HepG2 (cell line): Measurements from ENCODE around the gene DDR2. TPM values are rescaled to one million over a fixed set of nuclear protein-coding genes. Genes with fewer than 3 reads are reported as not detected.

Experiments used
- ATAC-seq: fragments of 200-7000 bp; cut with Tn5 transposase; 3 replicates; pipeline ENCODE4 v1.9.1; 2020; ENCODE audit warnings: mild to moderate bottlenecking, moderate library complexity
- BruUV-seq: library from RNA; stranded (reverse); fragments of 400-500 nt; replicated peaks from 2 replicates; lab custom pipeline; 2021; lab: Mats Ljungman, UMichigan
- CTCF ChIA-PET: fragments of 300-600 bp; formaldehyde crosslinking; extraction: SDS; loops from one replicate; lab custom pipeline; 2021; ENCODE audit warnings: low total read pairs, inconsistent platforms, low intra/inter-chr PET ratio; lab: Yijun Ruan, JAX
- POLR2A ChIA-PET: fragments of 350-600 bp; sonication (Branson Sonifier 250); formaldehyde crosslinking; loops from one replicate; lab custom pipeline; 2020; ENCODE audit warnings: antibody characterized with exemption, inconsistent platforms; lab: Yijun Ruan, JAX
- DNase-seq: peaks from one replicate; pipeline ENCODE4 v3.0.0-alpha.2; 2015; ENCODE audit warnings: low spot score
- FAIRE-seq: peaks from 3 replicates; lab custom pipeline; 2011; peaks lifted over from hg19 to GRCh38; lab: Jason Lieb, UNC
- H2AFZ ChIP-seq: one replicate; pipeline ENCODE4 v1.6.1; 2011; ENCODE audit warnings: low read length, inconsistent platforms
- H3K27ac ChIP-seq: fragments of 300-600 bp; 3 replicates; pipeline ENCODE4 v1.8.0; 2011; ENCODE audit warnings: mixed run types, mild to moderate bottlenecking, mixed read lengths, low read length, inconsistent platforms; ENCODE audit not compliant: insufficient read depth; ENCODE audit errors: extremely low read length
- H3K27me3 ChIP-seq, 2 experiments: fragments of 200-600 bp in 1 of 2; 2 replicates in 1 of 2; 3 replicates in 1 of 2; pipeline versions ENCODE4 v1.6.0 to v1.8.0; 2011; ENCODE audit warnings: low read length in 2 of 2, mild to moderate bottlenecking in 2 of 2, moderate library complexity in 2 of 2, inconsistent platforms in 1 of 2; ENCODE audit not compliant: insufficient read depth in 2 of 2, control insufficient read depth in 1 of 2
- H3K36me3 ChIP-seq, 2 experiments: fragments of 200-600 bp in 1 of 2; replicated peaks in 1 of 2; 2 replicates in 1 of 2; 3 replicates in 1 of 2; pipeline versions ENCODE4 v1.5.1 to v1.8.0; 2011; ENCODE audit warnings: low read length in 2 of 2, inconsistent platforms in 1 of 2; ENCODE audit not compliant: insufficient read depth in 2 of 2, control insufficient read depth in 1 of 2
- H3K4me1 ChIP-seq: 2 replicates; pipeline ENCODE4 v1.5.1; 2012; ENCODE audit warnings: low read length, inconsistent platforms; ENCODE audit not compliant: insufficient read depth
- H3K4me2 ChIP-seq: 2 replicates; pipeline ENCODE4 v1.6.0; 2011; ENCODE audit warnings: low read depth, low read length, inconsistent platforms
- H3K4me3 ChIP-seq, 3 experiments: fragments of 200-600 bp in 1 of 3; sonication (generic), shearing (Covaris generic) in 1 of 3; replicated peaks in 1 of 3; 2 replicates each; pipeline ENCODE4 v1.5.1; 2011 to 2016; ENCODE audit warnings: low read length in 3 of 3, inconsistent platforms in 2 of 3, low read depth in 2 of 3, mild to moderate bottlenecking in 2 of 3, control low read depth in 1 of 3, mixed read lengths in 1 of 3; ENCODE audit not compliant: insufficient read depth in 1 of 3
- H3K79me2 ChIP-seq: one replicate; pipeline ENCODE4 v1.6.1; 2011; ENCODE audit warnings: low read length, inconsistent platforms; ENCODE audit not compliant: insufficient read depth
- H3K9ac ChIP-seq: 2 replicates; pipeline ENCODE4 v1.6.0; 2011; ENCODE audit warnings: mild to moderate bottlenecking, low read depth, low read length, inconsistent platforms; ENCODE audit not compliant: insufficient read depth
- H3K9me3 ChIP-seq: 2 replicates; pipeline ENCODE4 v1.5.1; 2012; ENCODE audit warnings: mild to moderate bottlenecking, low read length
- H4K20me1 ChIP-seq: 2 replicates; pipeline ENCODE4 v1.6.0; 2011; ENCODE audit warnings: inconsistent platforms, mild to moderate bottlenecking, low read length, moderate library complexity; ENCODE audit not compliant: insufficient read depth
- HNF4A ChIP-seq: sonication (generic); formaldehyde crosslinking; IDR thresholded peaks from 2 replicates; pipeline ENCODE4 v1.4.0; 2020; ENCODE audit warnings: missing genetic modification reagents
- HNF4G ChIP-seq, 2 experiments: sonication (generic) in 1 of 2; formaldehyde crosslinking in 1 of 2; IDR thresholded peaks; 2 replicates each; pipeline versions ENCODE4 v1.4.0 to v1.6.1; 2011 to 2020; ENCODE audit warnings: borderline replicate concordance in 2 of 2, low read depth in 2 of 2, mild to moderate bottlenecking in 2 of 2, low read length in 1 of 2, missing genetic modification reagents in 1 of 2, moderate library complexity in 1 of 2
- KDM3A ChIP-seq: IDR thresholded peaks from 2 replicates; pipeline ENCODE4 v1.6.1; 2018; ENCODE audit warnings: low read depth, missing compliant biosample characterization
- KDM5B ChIP-seq: sonication (generic); formaldehyde crosslinking; IDR thresholded peaks from 2 replicates; pipeline ENCODE4 v1.4.0; 2020; ENCODE audit warnings: missing genetic modification reagents, mild to moderate bottlenecking, borderline replicate concordance
- MYPOP ChIP-seq: sonication (generic); formaldehyde crosslinking; IDR thresholded peaks from 2 replicates; pipeline ENCODE4 v1.8.1; 2023; ENCODE audit warnings: mild to moderate bottlenecking, moderate library complexity, missing genetic modification reagents
- NFKB2 ChIP-seq: sonication (generic); formaldehyde crosslinking; IDR thresholded peaks from 2 replicates; pipeline ENCODE4 v1.4.0; 2020; ENCODE audit warnings: missing genetic modification reagents, borderline replicate concordance
- NR0B2 ChIP-seq: sonication (generic); formaldehyde crosslinking; IDR thresholded peaks from 2 replicates; pipeline ENCODE4 v1.4.0; 2020; ENCODE audit warnings: mild to moderate bottlenecking, missing genetic modification reagents
- ZBTB34 ChIP-seq: sonication (generic); formaldehyde crosslinking; IDR thresholded peaks from 2 replicates; pipeline ENCODE4 v1.8.0; 2022; ENCODE audit warnings: mild to moderate bottlenecking, missing genetic modification reagents
- ZBTB8A ChIP-seq: sonication (generic); formaldehyde crosslinking; IDR thresholded peaks from 2 replicates; pipeline ENCODE4 v1.4.0; 2020; ENCODE audit warnings: mild to moderate bottlenecking, low read depth, missing genetic modification reagents, borderline replicate concordance
- ZNF280B ChIP-seq: sonication (generic); formaldehyde crosslinking; IDR thresholded peaks from 2 replicates; pipeline ENCODE4 v1.5.0; 2020; ENCODE audit warnings: missing genetic modification reagents, mild to moderate bottlenecking, borderline replicate concordance
- ZNF383 ChIP-seq: sonication (generic); formaldehyde crosslinking; IDR thresholded peaks from 2 replicates; pipeline ENCODE4 v1.4.0; 2020; ENCODE audit warnings: missing genetic modification reagents, mild to moderate bottlenecking, borderline replicate concordance
- ZNF616 ChIP-seq: sonication (generic); formaldehyde crosslinking; IDR thresholded peaks from 2 replicates; pipeline ENCODE4 v1.5.0; 2020; ENCODE audit warnings: low read depth, mild to moderate bottlenecking, missing genetic modification reagents
- WGBS: methylation state at CpG from one replicate; pipeline ENCODE4 v1.1.6; 2017; ENCODE audit warnings: low lambda C conversion rate; 5-methylcytosine and 5-hydroxymethylcytosine counted together
- in situ Hi-C: cut with HindIII; loops from 2 replicates; pipeline ENCODE4 v1.10.0; 2017; ENCODE audit warnings: low pct_unique_long_range_greater_than_20kb; ENCODE audit not compliant: extremely low pct_ligation_motif_present
- intact Hi-C: fragments of 100-400 bp; cut with micrococcal nuclease; formaldehyde crosslinking; loops from one replicate; pipeline ENCODE4 v1.10.0; 2022; ENCODE audit not compliant: unreplicated experiment
- polyA plus RNA-seq, 8 experiments: library from polyadenylated mRNA; depleted of rRNA in 3 of 8; stranded (reverse) in 7 of 8; unstranded in 1 of 8; fragments of >200 nt; fragmentation: Illumina TruSeq in 4 of 8; extraction: Trizol in 4 of 8; gene quantifications; 2 replicates each; pipeline versions ENCODE4 v1.2.1 to v1.2.3, GENCODE V29; 2011 to 2016; ENCODE audit warnings: low read depth in 4 of 8, missing spikeins in 1 of 8, mixed read lengths in 1 of 8; ENCODE audit not compliant: insufficient read depth in 1 of 8
- total RNA-seq, 5 experiments: library from RNA; depleted of rRNA; stranded (reverse); fragments of >200 nt; fragmentation: Illumina TruSeq; extraction: Trizol; gene quantifications; 2 replicates each; pipeline ENCODE4 v1.2.3, GENCODE V29; 2016; ENCODE audit warnings: low read depth in 1 of 5
- TF ChIP-seq, protein P1 (sequence below): sonication (generic); formaldehyde crosslinking; IDR thresholded peaks from 2 replicates; pipeline ENCODE4 v1.8.1; 2023; ENCODE audit warnings: mild to moderate bottlenecking, inconsistent platforms, moderate library complexity, missing genetic modification reagents, borderline replicate concordance
- TF ChIP-seq, protein P2 (sequence below): sonication (generic); formaldehyde crosslinking; IDR thresholded peaks from 2 replicates; pipeline ENCODE4 v1.4.0; 2020; ENCODE audit warnings: missing genetic modification reagents, borderline replicate concordance

The DDR2 gene
- total and polyA plus RNA-seq, 2 of the 13 experiments (the other 11 are each of a cell fraction or from before 2014, with no cell fraction given): 0.36 to 0.38 TPM

DNA sequence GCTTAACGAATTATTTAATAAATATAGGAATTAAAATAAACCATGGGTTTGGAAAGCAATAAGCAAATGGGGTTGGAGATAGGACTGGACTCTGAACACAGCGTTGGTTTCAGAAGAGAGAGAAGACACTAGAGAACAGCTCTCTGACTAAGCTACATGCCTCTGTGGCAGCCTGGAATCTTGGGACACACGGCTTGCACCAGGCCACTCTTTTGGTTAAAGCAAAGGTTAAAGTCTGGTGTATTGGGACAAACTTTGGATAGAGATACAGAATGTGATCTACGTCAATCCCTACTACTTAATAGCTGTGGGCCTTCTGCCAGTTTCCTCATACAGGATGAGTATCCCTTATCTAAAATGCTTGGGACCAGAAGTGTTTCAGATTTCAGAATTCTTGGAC lies 108.5 kb downstream of the DDR2 start:
- no peak overlapping the region for H3K9ac ChIP-seq
- ATAC-seq: peak; percentile 94
- H3K79me2 ChIP-seq: no peaks in the 10 kb centered on the region
- BruUV-seq: no TSS peak
- H3K4me1 ChIP-seq: peaks cover 10% of the 10 kb centered on the region
- no peaks in the 10 kb centered on the region for H3K27me3 ChIP-seq
- H2AFZ ChIP-seq: no peak overlapping the region
- no peak overlapping the region for H3K4me3 ChIP-seq
- H3K36me3 ChIP-seq: no peaks in the 10 kb centered on the region
- H4K20me1 ChIP-seq: no peaks in the 10 kb centered on the region
- TF ChIP-seq NFKB2: no peak
- TF ChIP-seq ZNF383 (CRISPR knock-in tag): no peak
- TF ChIP-seq, protein P1, sequence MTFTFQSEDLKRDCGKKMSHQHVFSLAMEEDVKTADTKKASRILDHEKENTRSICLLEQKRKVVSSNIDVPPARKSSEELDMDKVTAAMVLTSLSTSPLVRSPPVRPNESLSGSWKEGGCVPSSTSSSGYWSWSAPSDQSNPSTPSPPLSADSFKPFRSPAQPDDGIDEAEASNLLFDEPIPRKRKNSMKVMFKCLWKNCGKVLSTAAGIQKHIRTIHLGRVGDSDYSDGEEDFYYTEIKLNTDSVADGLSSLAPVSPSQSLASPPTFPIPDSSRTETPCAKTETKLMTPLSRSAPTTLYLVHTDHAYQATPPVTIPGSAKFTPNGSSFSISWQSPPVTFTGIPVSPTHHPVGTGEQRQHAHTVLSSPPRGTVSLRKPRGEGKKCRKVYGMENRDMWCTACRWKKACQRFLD (CRISPR knock-in tag): no peak
- TF ChIP-seq NR0B2: no peak
- no peak for TF ChIP-seq ZNF280B (CRISPR knock-in tag)
- peak; percentile 65 for TF ChIP-seq HNF4A (CRISPR knock-in tag)
- 0 out of 2 replicates have a peak, but pooled peaks have one; percentile 23 for TF ChIP-seq ZBTB34
- TF ChIP-seq, protein P2, sequence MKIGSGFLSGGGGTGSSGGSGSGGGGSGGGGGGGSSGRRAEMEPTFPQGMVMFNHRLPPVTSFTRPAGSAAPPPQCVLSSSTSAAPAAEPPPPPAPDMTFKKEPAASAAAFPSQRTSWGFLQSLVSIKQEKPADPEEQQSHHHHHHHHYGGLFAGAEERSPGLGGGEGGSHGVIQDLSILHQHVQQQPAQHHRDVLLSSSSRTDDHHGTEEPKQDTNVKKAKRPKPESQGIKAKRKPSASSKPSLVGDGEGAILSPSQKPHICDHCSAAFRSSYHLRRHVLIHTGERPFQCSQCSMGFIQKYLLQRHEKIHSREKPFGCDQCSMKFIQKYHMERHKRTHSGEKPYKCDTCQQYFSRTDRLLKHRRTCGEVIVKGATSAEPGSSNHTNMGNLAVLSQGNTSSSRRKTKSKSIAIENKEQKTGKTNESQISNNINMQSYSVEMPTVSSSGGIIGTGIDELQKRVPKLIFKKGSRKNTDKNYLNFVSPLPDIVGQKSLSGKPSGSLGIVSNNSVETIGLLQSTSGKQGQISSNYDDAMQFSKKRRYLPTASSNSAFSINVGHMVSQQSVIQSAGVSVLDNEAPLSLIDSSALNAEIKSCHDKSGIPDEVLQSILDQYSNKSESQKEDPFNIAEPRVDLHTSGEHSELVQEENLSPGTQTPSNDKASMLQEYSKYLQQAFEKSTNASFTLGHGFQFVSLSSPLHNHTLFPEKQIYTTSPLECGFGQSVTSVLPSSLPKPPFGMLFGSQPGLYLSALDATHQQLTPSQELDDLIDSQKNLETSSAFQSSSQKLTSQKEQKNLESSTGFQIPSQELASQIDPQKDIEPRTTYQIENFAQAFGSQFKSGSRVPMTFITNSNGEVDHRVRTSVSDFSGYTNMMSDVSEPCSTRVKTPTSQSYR (CRISPR knock-in tag): no peak
- no peak for TF ChIP-seq MYPOP (CRISPR knock-in tag)
- TF ChIP-seq KDM3A (CRISPR knock-in tag): no peak
- peak; percentile 64 for TF ChIP-seq HNF4G (IDR thresholded peaks at IDR 0.05; ENCODE audit: borderline replicate concordance, low read depth, low read length)
- no peak for TF ChIP-seq HNF4G (CRISPR knock-in tag; IDR thresholded peaks at IDR 0.05; ENCODE audit: borderline replicate concordance, low read depth)
- no peak for TF ChIP-seq ZNF616 (CRISPR knock-in tag)
- no peak for TF ChIP-seq KDM5B (CRISPR knock-in tag)
- TF ChIP-seq ZBTB8A (CRISPR knock-in tag): no peak
- H3K4me2 ChIP-seq: no peak overlapping the region; the same call in 1 of the 2 replicates
- in situ Hi-C loops: no loop called here
- no peaks in the 10 kb centered on the region for H3K9me3 ChIP-seq
- FAIRE-seq: no peak
- peak overlapping the region; percentile 25 for H3K27ac ChIP-seq
- ChIA-PET POLR2A (no interaction called here), CTCF (no interaction called here)
- 5% methylated on average over 4 of the region's 4 CpGs for WGBS
- peak; percentile 34 for DNase-seq
- intact Hi-C loops: no loop called here
